ENCODE results near the gene E2F7. TPM values are rescaled to one million over a fixed set of nuclear protein-coding genes. Genes with fewer than 3 reads are reported as not detected.

The E2F7 gene
- total and polyA plus RNA-seq, 2 experiments from 2014 or later = 31.8 to 40.3 TPM

DNA sequence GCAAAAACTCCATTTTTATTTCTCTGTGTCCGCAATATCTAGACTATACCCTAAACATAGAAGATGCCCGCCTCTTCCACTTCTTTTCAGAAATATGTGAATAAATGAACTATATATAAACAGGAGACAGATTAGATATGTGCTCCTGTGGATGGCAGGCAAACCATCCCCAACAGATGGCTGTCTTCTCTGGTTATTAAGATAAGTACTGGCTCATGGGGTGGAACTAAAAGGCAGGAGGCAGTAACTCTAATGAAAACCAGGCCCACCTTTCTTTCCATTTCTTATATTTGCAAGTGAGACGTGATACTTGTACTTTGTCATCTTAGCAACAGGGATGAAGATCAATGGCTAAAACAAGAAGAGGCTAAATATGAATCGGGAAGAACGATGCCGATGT, 20.2 kb downstream of the E2F7 start:
- Mint-ChIP-seq H3K27ac (no peak overlapping the region), H3K27me3 (ENCODE audit: insufficient read depth, low read depth, poor library complexity) (no peaks in the 10 kb centered on the region), H3K9me3 (no peaks in the 10 kb centered on the region; the same call in 2 of the 3 replicates), H3K36me3 (ENCODE audit: low read depth) (peaks cover 77% of the 10 kb centered on the region), H3K4me1 (no peaks in the 10 kb centered on the region), H3K4me3 (no peak overlapping the region)
- no peak overlapping the region for H3K4me3 ChIP-seq
- no peak for DNase-seq (ENCODE audit: low spot score)
- H3K36me3 ChIP-seq (ENCODE audit: insufficient read depth) = peaks cover 68% of the 10 kb centered on the region
- ATAC-seq = no peak
- no peaks in the 10 kb centered on the region for H3K4me1 ChIP-seq (ENCODE audit: insufficient read depth)
- TF ChIP-seq JUNB (IDR thresholded peaks at IDR 0.05; ENCODE audit: unreplicated experiment) (no peak), NANOG (IDR thresholded peaks at IDR 0.05; ENCODE audit: borderline replicate concordance) (no peak), STAT1 (IDR thresholded peaks at IDR 0.05; ENCODE audit: unreplicated experiment) (no peak), ZNF331 (CRISPR knock-in tag; IDR thresholded peaks at IDR 0.05; ENCODE audit: low read depth) (no peak), ZNF114 (CRISPR knock-in tag; IDR thresholded peaks at IDR 0.05) (no peak)
- H4K20me1 ChIP-seq (replicated peaks; ENCODE audit: insufficient read depth) = no peaks in the 10 kb centered on the region
- H3K9me2 ChIP-seq (ENCODE audit: insufficient read depth) = no peaks in the 10 kb centered on the region
- H3K4me2 ChIP-seq = no peak overlapping the region
- no peaks in the 10 kb centered on the region for H3K79me2 ChIP-seq (replicated peaks; ENCODE audit: insufficient read depth)
- H2AFZ ChIP-seq = no peak overlapping the region
- H3F3A ChIP-seq (replicated peaks; ENCODE audit: low read depth) = no peaks in the 10 kb centered on the region
- H3K27ac ChIP-seq (ENCODE audit: low read depth) = no peak overlapping the region
- no peaks in the 10 kb centered on the region for H3K27me3 ChIP-seq (ENCODE audit: insufficient read depth)

DNA sequence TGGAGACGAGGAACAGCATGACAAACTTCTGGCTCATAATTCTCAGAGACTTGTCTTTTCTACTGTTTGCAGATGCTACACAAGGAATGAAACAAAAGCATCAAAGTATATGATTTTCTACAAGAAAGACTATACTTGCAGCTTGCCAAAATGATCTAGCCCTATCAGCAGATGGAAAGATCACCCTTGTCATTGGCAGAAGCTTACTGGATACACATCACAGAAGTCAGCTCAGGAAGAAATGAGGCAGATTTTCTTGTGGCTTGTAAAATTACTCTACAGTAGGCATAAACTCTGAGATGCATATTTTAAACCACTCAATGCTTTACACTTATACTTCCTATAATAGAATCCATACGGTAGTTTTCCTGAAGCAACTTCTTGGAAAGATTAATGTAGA, 20.6 kb downstream of the E2F7 start:
- Histone ChIP-seq H2AFZ (no peak overlapping the region), H3K27me3 (ENCODE audit: insufficient read depth) (no peaks in the 10 kb centered on the region), H4K20me1 (replicated peaks; ENCODE audit: insufficient read depth) (no peaks in the 10 kb centered on the region), H3K79me2 (replicated peaks; ENCODE audit: insufficient read depth) (no peaks in the 10 kb centered on the region), H3F3A (replicated peaks; ENCODE audit: low read depth) (no peaks in the 10 kb centered on the region), H3K4me2 (no peak overlapping the region), H3K36me3 (ENCODE audit: insufficient read depth) (peaks cover 68% of the 10 kb centered on the region), H3K4me3 (no peak overlapping the region), H3K4me1 (ENCODE audit: insufficient read depth) (no peaks in the 10 kb centered on the region), H3K9me2 (ENCODE audit: insufficient read depth) (no peaks in the 10 kb centered on the region), H3K27ac (ENCODE audit: low read depth) (no peak overlapping the region)
- peaks cover 81% of the 10 kb centered on the region for H3K36me3 Mint-ChIP-seq (ENCODE audit: low read depth)
- TF ChIP-seq EZH2phosphoT487 (IDR thresholded peaks at IDR 0.05; ENCODE audit: unreplicated experiment) = peak; percentile 20
- no peak for TF ChIP-seq STAT1 (IDR thresholded peaks at IDR 0.05; ENCODE audit: unreplicated experiment)
- H3K27ac Mint-ChIP-seq = no peak overlapping the region
- H3K4me3 Mint-ChIP-seq = no peak overlapping the region
- H3K4me1 Mint-ChIP-seq = no peaks in the 10 kb centered on the region
- no peaks in the 10 kb centered on the region for H3K27me3 Mint-ChIP-seq (ENCODE audit: insufficient read depth, low read depth, poor library complexity)
- no peaks in the 10 kb centered on the region; the same call in 2 of the 3 replicates for H3K9me3 Mint-ChIP-seq
- ATAC-seq (no peak), DNase-seq (ENCODE audit: low spot score) (no peak)

GRCh38 chr12:77042833-77043232, 22.5 kb downstream of the E2F7 start:
- H3K27me3 Mint-ChIP-seq (ENCODE audit: insufficient read depth, low read depth, poor library complexity) = no peaks in the 10 kb centered on the region
- H3K36me3 ChIP-seq (ENCODE audit: insufficient read depth) = peaks cover 62% of the 10 kb centered on the region

More at GRCh38 chr12:77042833-77043232, 22.5 kb downstream of the E2F7 start:
- Histone ChIP-seq H3K9me2 (ENCODE audit: insufficient read depth) (no peaks in the 10 kb centered on the region), H3K27ac (ENCODE audit: low read depth) (no peak overlapping the region), H2AFZ (no peak overlapping the region), H3K79me2 (replicated peaks; ENCODE audit: insufficient read depth) (no peaks in the 10 kb centered on the region), H4K20me1 (replicated peaks; ENCODE audit: insufficient read depth) (no peaks in the 10 kb centered on the region), H3K4me1 (ENCODE audit: insufficient read depth) (no peaks in the 10 kb centered on the region), H3K27me3 (ENCODE audit: insufficient read depth) (no peaks in the 10 kb centered on the region), H3K4me2 (no peak overlapping the region), H3F3A (replicated peaks; ENCODE audit: low read depth) (no peaks in the 10 kb centered on the region), H3K4me3 (no peak overlapping the region)
- DNase-seq (ENCODE audit: low spot score) (no peak), ATAC-seq (no peak)
- Mint-ChIP-seq H3K9me3 (peaks cover 2% of the 10 kb centered on the region; the same call in 2 of the 3 replicates), H3K4me1 (no peaks in the 10 kb centered on the region), H3K27ac (no peak overlapping the region), H3K4me3 (no peak overlapping the region), H3K36me3 (ENCODE audit: low read depth) (peaks cover 82% of the 10 kb centered on the region)
- TF ChIP-seq JUNB (IDR thresholded peaks at IDR 0.05; ENCODE audit: unreplicated experiment) (no peak), POLR2AphosphoS5 (IDR thresholded peaks at IDR 0.05; ENCODE audit: low read depth) (no peak), CREB1 (CRISPR knock-in tag; IDR thresholded peaks at IDR 0.05; ENCODE audit: low read depth) (no peak), NANOG (IDR thresholded peaks at IDR 0.05; ENCODE audit: borderline replicate concordance) (no peak), ZNF331 (CRISPR knock-in tag; IDR thresholded peaks at IDR 0.05; ENCODE audit: low read depth) (no peak)
- TF ChIP-seq, protein P1, sequence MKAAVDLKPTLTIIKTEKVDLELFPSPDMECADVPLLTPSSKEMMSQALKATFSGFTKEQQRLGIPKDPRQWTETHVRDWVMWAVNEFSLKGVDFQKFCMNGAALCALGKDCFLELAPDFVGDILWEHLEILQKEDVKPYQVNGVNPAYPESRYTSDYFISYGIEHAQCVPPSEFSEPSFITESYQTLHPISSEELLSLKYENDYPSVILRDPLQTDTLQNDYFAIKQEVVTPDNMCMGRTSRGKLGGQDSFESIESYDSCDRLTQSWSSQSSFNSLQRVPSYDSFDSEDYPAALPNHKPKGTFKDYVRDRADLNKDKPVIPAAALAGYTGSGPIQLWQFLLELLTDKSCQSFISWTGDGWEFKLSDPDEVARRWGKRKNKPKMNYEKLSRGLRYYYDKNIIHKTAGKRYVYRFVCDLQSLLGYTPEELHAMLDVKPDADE (IDR thresholded peaks at IDR 0.05) = no peak
- TF ChIP-seq, protein P2, sequence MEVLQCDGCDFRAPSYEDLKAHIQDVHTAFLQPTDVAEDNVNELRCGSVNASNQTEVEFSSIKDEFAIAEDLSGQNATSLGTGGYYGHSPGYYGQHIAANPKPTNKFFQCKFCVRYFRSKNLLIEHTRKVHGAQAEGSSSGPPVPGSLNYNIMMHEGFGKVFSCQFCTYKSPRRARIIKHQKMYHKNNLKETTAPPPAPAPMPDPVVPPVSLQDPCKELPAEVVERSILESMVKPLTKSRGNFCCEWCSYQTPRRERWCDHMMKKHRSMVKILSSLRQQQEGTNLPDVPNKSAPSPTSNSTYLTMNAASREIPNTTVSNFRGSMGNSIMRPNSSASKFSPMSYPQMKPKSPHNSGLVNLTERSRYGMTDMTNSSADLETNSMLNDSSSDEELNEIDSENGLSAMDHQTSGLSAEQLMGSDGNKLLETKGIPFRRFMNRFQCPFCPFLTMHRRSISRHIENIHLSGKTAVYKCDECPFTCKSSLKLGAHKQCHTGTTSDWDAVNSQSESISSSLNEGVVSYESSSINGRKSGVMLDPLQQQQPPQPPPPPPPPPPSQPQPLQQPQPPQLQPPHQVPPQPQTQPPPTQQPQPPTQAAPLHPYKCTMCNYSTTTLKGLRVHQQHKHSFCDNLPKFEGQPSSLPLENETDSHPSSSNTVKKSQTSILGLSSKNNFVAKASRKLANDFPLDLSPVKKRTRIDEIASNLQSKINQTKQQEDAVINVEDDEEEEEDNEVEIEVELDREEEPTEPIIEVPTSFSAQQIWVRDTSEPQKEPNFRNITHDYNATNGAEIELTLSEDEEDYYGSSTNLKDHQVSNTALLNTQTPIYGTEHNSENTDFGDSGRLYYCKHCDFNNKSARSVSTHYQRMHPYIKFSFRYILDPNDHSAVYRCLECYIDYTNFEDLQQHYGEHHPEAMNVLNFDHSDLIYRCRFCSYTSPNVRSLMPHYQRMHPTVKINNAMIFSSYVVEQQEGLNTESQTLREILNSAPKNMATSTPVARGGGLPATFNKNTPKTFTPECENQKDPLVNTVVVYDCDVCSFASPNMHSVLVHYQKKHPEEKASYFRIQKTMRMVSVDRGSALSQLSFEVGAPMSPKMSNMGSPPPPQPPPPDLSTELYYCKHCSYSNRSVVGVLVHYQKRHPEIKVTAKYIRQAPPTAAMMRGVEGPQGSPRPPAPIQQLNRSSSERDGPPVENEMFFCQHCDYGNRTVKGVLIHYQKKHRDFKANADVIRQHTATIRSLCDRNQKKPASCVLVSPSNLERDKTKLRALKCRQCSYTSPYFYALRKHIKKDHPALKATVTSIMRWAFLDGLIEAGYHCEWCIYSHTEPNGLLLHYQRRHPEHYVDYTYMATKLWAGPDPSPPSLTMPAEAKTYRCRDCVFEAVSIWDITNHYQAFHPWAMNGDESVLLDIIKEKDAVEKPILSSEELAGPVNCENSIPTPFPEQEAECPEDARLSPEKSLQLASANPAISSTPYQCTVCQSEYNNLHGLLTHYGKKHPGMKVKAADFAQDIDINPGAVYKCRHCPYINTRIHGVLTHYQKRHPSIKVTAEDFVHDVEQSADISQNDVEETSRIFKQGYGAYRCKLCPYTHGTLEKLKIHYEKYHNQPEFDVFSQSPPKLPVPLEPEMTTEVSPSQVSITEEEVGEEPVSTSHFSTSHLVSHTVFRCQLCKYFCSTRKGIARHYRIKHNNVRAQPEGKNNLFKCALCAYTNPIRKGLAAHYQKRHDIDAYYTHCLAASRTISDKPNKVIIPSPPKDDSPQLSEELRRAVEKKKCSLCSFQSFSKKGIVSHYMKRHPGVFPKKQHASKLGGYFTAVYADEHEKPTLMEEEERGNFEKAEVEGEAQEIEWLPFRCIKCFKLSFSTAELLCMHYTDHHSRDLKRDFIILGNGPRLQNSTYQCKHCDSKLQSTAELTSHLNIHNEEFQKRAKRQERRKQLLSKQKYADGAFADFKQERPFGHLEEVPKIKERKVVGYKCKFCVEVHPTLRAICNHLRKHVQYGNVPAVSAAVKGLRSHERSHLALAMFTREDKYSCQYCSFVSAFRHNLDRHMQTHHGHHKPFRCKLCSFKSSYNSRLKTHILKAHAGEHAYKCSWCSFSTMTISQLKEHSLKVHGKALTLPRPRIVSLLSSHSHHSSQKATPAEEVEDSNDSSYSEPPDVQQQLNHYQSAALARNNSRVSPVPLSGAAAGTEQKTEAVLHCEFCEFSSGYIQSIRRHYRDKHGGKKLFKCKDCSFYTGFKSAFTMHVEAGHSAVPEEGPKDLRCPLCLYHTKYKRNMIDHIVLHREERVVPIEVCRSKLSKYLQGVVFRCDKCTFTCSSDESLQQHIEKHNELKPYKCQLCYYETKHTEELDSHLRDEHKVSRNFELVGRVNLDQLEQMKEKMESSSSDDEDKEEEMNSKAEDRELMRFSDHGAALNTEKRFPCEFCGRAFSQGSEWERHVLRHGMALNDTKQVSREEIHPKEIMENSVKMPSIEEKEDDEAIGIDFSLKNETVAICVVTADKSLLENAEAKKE (CRISPR knock-in tag; IDR thresholded peaks at IDR 0.05) = no peak

All from GM23338 (cell line).